ENCODE measurements around the gene ASTN2. TPM values are rescaled to one million over a fixed set of nuclear protein-coding genes. Genes with fewer than 3 reads are reported as not detected.

The ASTN2 gene
- total RNA-seq, 2 donors from 2014 or later = 3.1 to 4.9 TPM

DNA sequence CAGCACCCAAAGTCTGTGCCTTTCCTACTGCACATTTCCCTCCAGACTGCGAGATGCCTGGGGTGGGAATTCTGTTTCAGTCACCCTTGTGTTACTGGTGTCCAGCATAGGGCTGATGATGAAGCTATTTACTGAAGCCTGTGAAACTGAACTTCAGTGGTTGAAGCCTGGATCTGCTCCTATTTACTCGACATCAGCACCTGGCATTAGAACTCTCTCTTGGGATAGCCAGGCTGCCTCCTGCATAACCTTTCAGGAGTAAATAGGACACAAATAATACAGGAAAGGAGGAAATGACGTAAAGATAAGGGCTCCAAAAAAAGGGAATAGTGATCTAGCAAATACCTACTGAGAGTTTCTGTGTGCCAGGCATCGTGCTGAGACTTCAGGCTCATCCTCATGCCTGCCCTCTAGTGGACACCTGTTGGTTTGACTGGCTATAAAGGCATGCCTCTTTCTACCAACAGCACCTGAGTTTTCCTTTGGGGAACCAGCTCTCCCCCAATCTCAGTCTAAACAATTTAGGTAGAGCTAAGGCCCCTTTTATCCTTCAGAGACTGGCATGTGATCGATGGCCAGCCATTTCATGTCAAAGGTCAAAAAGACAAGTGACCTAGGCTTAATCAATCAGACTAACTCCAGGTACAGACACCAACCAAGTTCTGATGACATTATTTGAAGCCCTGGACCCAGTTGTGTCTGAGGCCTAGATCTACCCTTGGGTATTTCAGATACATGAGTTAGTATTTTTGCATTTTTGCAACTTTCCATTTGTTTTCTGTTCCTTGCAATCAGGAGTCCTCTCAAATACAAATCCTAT lies 919.8 kb downstream of the ASTN2 start:
- ATAC-seq (peak; percentile 56), DNase-seq (peak; percentile 35 to 65)
- intact Hi-C loops (cut with DNase I, micrococcal nuclease) = no loop called here

- no peak for ATAC-seq
- no peak for DNase-seq
- intact Hi-C loops (cut with DNase I, micrococcal nuclease) = no loop called here
Observed at GRCh38 chr9:116493183-116493860, 921.5 kb downstream of the ASTN2 start.

- intact Hi-C loops (cut with DNase I, micrococcal nuclease) = no loop called here
- ATAC-seq = peak; percentile 87
- no peak for DNase-seq
Observed at GRCh38 chr9:116491659-116492058, 923.2 kb downstream of the ASTN2 start.

GRCh38 chr9:116491219-116491618 lies 923.6 kb downstream of the ASTN2 start:
- intact Hi-C loops (cut with DNase I, micrococcal nuclease) = no loop called here

DNA sequence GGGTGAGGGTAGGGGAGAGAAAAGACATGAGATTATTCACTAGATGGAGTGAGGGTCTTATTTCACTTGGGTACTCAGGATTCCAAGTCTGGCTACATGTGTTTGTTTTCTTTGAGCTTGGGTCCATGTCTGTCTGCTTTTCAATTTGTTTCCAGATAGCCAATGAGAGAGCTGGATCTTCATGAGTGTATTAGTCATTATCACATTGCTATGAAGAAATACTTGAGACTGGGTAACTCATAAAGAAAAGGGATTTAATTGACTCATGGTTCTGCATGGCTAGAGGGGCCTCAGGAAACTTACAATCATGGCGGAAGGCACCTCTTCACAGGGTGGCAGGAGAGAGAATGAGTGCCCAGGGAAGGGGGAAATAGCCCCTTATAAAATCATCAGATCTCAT lies 924.5 kb downstream of the ASTN2 start:
- intact Hi-C loops (cut with DNase I, micrococcal nuclease) = no loop called here
- ATAC-seq (no peak), DNase-seq (no peak)

More at GRCh38 chr9:116491219-116491618, 923.6 kb downstream of the ASTN2 start:
- DNase-seq (no peak), ATAC-seq (peak; percentile 93)

- ATAC-seq = no peak
- intact Hi-C loops (cut with DNase I, micrococcal nuclease) = no loop called here
- no peak for DNase-seq
Observed at GRCh38 chr9:116488373-116488772, 926.5 kb downstream of the ASTN2 start.

DNA sequence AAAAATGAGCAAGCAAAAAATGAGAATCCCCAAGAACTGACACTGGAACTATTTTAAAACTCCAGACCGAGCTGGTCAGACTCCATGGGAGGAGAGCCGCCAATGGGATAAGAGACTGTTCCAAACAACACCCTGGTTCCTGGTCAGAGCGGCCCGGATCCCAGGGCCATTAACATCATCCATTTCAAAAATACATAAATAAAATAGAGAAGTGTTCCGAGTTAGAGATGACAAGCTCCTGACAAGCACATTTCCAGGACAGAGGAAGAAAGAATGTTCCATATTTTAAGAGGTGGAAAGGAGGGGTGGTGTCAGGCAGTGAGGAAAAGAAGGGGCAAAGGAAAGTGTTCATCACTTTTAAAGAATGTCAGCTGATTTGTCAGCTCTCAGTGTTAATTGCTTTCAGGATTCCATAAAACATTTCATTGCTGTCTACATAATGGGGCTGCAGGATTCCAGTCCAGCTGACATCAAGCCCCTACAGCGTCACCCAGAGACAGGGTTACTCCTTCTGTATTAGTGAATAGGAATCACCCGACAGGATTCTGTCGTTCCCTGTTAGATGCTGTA lies 930.3 kb downstream of the ASTN2 start:
- no peak for DNase-seq
- intact Hi-C loops (cut with DNase I, micrococcal nuclease) = no loop called here
- ATAC-seq = no peak

DNA sequence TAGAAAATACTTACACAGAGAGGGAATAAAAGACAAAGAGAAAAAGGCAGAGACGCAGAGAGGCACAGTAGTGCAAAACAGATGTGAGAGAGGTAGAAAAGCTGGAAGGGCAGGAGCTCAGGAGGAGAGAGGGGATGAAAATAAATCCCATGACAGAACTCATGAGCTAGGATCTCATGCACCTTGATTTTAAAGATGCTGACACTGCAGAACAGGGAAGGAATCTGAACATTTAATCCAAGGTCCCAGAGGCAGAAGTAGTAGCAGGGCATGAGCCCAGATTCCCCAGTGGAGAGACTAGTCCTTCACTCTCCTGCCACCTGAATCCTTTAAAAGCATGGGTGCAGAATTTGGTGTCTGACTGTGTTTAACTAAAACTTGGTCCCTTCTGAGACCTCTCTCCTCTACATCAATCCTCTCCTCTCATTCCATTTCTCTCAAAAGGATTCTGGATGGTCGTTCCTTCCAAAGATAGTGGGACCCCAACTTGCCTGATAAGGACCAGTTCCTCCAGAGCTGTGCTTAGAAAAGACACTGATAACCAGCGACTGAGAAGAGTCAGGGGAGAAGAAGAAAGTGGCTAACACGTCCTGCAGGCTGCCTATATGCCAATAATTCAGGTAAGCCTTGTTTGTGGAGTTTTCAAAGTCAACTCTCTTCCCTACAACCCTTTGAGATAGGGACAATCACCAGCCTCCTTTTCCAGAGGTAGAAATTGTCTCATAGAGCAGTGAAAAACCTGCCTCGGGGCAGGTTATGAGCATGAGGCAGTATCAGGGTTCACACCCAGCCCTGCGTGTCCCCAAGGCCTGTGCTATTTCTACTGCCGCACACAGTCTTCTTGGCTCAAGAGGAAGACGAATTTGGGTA lies 931.0 kb downstream of the ASTN2 start:
- DNase-seq (no peak), ATAC-seq (no peak)
- intact Hi-C loops (cut with DNase I, micrococcal nuclease) = no loop called here

DNA sequence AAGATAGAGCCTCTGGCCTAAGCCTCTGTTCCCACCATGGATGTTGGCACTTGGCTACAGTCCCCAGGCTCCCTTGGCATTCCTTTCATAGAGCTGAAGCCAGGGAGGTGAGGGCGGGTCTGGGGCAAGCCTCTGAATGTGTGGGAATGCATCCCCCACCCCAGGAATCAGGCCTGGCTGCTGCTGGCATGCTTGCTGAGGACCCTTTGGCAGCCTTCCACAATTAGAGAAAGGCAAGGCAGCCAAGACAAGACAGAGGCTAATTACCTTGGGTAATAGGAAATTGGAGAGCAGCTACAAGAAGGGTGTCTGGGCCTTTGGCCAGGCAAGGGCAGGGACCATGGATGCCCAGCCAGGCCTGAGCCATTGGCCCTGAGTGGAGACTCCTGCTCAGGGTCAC lies 932.1 kb downstream of the ASTN2 start:
- intact Hi-C loops (cut with DNase I, micrococcal nuclease) = no loop called here
- ATAC-seq (no peak), DNase-seq (no peak)

- intact Hi-C loops (cut with DNase I, micrococcal nuclease) = no loop called here
- ATAC-seq = no peak
- DNase-seq = no peak
Observed at GRCh38 chr9:116480700-116481099, 934.2 kb downstream of the ASTN2 start.

DNA sequence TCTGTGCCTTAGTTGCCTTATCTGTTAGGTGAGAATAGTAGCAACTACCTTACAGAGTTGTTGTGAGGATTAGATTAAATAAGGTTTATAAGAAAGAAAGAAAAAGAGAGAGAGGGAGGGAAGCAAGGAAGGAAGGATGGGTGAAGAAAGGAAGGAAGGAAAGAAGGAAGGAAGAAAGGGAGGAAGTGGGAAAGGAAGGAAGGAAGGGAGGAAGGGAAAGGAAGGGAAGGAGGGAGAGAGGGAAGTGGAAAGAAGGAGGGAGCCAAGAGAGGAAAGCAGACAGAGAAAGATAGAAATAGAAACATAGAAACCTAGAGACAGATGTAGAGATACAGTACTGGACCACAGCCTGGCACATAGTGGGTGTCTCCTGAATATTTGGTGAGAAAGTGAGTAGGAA lies 934.9 kb downstream of the ASTN2 start:
- intact Hi-C loops (cut with DNase I, micrococcal nuclease) = no loop called here
- DNase-seq (no peak), ATAC-seq (no peak)

DNA sequence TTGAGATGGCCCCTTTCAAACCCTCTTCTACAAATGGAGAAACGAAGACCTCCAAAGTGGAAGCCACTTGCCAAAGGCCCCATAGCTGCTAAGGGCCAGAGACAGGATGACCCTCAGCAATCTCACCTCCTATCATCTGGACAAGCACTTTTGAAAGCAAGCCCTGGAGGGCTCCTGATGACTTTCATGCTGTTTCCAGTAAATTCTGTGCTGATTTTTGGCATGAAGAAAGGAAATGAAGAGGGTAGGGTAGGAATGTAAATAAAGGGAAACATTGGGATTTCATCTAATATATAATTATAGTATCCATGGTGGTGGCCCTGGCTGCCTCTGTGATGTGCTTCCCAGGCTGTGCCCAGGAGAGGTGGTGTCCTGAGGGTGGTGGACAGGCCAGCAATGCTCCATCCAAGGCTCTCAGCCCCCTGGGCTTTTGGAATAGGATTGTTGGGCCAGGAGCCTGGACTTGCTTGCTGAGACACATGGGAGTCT lies 935.8 kb downstream of the ASTN2 start:
- ATAC-seq (no peak), DNase-seq (no peak)
- intact Hi-C loops (cut with DNase I, micrococcal nuclease) = no loop called here

DNA sequence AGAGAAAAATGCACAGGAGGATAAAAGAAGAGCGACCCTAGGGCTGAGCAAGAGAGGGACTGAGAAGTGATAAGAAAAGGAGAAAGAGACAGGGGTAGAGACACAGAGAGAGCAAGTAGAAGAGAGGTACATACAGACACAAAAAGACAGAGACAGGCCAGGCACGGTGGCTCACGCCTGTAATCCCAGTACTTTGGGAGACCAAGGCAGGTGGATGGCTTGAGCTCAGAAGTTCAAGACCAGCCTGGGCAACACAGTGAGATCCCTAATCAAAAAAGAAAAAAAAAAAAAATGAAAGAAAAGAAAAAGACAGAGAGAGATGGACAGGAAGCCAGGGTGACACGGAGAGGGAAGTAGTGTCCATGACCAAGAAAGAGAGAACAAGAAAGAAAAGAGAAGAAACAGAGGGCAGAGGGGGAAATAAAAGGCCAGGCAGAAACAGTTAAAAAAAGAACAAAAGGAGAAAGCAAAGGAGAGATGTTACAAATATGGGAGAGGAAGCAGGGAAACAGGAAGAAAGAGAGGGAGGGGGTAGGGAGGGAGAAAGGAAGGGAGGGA lies 937.2 kb downstream of the ASTN2 start:
- ATAC-seq (no peak), DNase-seq (no peak)
- intact Hi-C loops (cut with DNase I, micrococcal nuclease) = no loop called here

- DNase-seq (no peak), ATAC-seq (no peak)
- intact Hi-C loops (cut with DNase I, micrococcal nuclease) = no loop called here
Observed at GRCh38 chr9:116476935-116477381, 937.9 kb downstream of the ASTN2 start.

DNA sequence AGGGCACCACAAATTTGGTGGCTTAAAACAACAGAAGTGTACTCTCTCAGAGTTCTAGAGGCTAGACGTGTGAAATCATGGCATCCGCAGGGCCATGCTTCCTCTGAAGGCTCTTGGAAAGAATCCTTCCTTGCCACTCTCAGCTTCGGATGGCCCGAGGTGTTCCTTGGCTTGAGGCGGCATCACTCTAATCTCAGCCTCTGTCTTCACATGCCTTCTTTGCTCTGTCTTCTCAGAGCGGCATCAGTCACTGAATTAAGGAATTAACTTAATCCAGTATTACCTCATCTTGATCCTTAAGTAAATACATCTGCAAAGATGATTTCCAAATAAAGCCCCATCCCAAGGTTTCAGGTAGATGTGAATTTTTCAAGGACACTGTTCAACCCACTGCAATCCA lies 938.9 kb downstream of the ASTN2 start:
- ATAC-seq (no peak), DNase-seq (no peak)
- intact Hi-C loops (cut with DNase I, micrococcal nuclease) = no loop called here

GRCh38 chr9:116475201-116475600 lies 939.7 kb downstream of the ASTN2 start:
- ATAC-seq (no peak), DNase-seq (no peak)
- intact Hi-C loops (cut with DNase I, micrococcal nuclease) = no loop called here

- no peak for DNase-seq
Observed at GRCh38 chr9:116471944-116472506, 942.8 kb downstream of the ASTN2 start.

GRCh38 chr9:116471093-116471906 lies 943.6 kb downstream of the ASTN2 start:
- ATAC-seq (no peak), DNase-seq (no peak)
- intact Hi-C loops (cut with DNase I, micrococcal nuclease) = no loop called here

More at GRCh38 chr9:116471944-116472506, 942.8 kb downstream of the ASTN2 start:
- intact Hi-C loops (cut with DNase I, micrococcal nuclease) = no loop called here
- ATAC-seq = no peak
